KMS-11 (cell line): Measurements from ENCODE around the gene THAP11.

Source experiments
- H2AFZ ChIP-seq: fragments of 200-600 bp; sonication (generic); 2 replicates; pipeline ENCODE4 v1.6.1; 2016; ENCODE audit warnings: antibody characterized with exemption, mixed run types, low read depth
- H3K27ac ChIP-seq: fragments of 200-600 bp; sonication (generic); 2 replicates; pipeline ENCODE4 v1.6.1; 2016; ENCODE audit warnings: mild to moderate bottlenecking, mixed run types
- H3K27me3 ChIP-seq: fragments of 200-600 bp; sonication (generic); 2 replicates; pipeline ENCODE4 v1.6.1; 2017; ENCODE audit warnings: mild to moderate bottlenecking, low read depth, mixed run types, moderate library complexity; ENCODE audit not compliant: insufficient read depth
- H3K36me3 ChIP-seq: fragments of 200-600 bp; sonication (generic); 2 replicates; pipeline ENCODE4 v1.6.1; 2017; ENCODE audit warnings: mild to moderate bottlenecking, mixed run types; ENCODE audit not compliant: insufficient read depth
- H3K4me1 ChIP-seq: fragments of 200-600 bp; sonication (generic); 2 replicates; pipeline ENCODE4 v1.6.1; 2016; ENCODE audit warnings: mild to moderate bottlenecking, low read depth, mixed run types; ENCODE audit not compliant: poor library complexity, severe bottlenecking
- H3K4me2 ChIP-seq: fragments of 200-600 bp; sonication (generic); 2 replicates; pipeline ENCODE4 v1.7.0; 2016; ENCODE audit warnings: mild to moderate bottlenecking, mixed run types
- H3K4me3 ChIP-seq: fragments of 200-600 bp; sonication (generic); IDR thresholded peaks from 2 replicates; pipeline ENCODE4 v1.6.1; 2017; ENCODE audit warnings: low read depth, low read length, mixed read lengths; ENCODE audit not compliant: insufficient read depth
- H3K79me2 ChIP-seq: fragments of 200-600 bp; sonication (generic); 2 replicates; pipeline ENCODE4 v1.6.1; 2016; ENCODE audit warnings: low read depth, mixed run types; ENCODE audit not compliant: insufficient read depth
- H3K9ac ChIP-seq: fragments of 200-600 bp; sonication (generic); 2 replicates; pipeline ENCODE4 v1.6.1; 2016; ENCODE audit warnings: mild to moderate bottlenecking, mixed run types
- H4K20me1 ChIP-seq: fragments of 200-600 bp; sonication (generic); 2 replicates; pipeline ENCODE4 v1.6.1; 2016; ENCODE audit warnings: mild to moderate bottlenecking, mixed run types; ENCODE audit not compliant: insufficient read depth
- CTCF ChIP-seq: fragments of 200-600 bp; sonication (generic); conservative IDR thresholded peaks from 2 replicates; pipeline ENCODE4 v1.6.1; 2017; ENCODE audit warnings: low read depth, mild to moderate bottlenecking, antibody characterized with exemption, low read length, moderate library complexity, mixed read lengths

THAP11 gene

GRCh38 chr16:67892375-67892774, 50.3 kb downstream of the THAP11 start:
- Histone ChIP-seq H3K27ac (no peak overlapping the region), H3K36me3 (no peaks in the 10 kb centered on the region), H3K4me3 (no peak overlapping the region), H3K4me2 (peak overlapping the region; percentile 95), H3K27me3 (no peaks in the 10 kb centered on the region), H2AFZ (peak overlapping the region; percentile 79; the same call in 1 of the 2 replicates), H3K4me1 (peaks cover 14% of the 10 kb centered on the region), H4K20me1 (no peaks in the 10 kb centered on the region), H3K9ac (no peak overlapping the region; the same call in 1 of the 2 replicates), H3K79me2 (peaks cover 33% of the 10 kb centered on the region; the same call in 1 of the 2 replicates)
- no peak for TF ChIP-seq CTCF

- Histone ChIP-seq H4K20me1 (no peaks in the 10 kb centered on the region), H3K4me2 (peak within 1 kb of the TSS; percentile 95), H2AFZ (peak within 1 kb of the TSS; percentile 79), H3K4me3 (no peak within 1 kb of the TSS), H3K27ac (peak within 1 kb of the TSS; percentile 63), H3K36me3 (no peaks in the 10 kb centered on the region), H3K9ac (peak within 1 kb of the TSS; percentile 88), H3K27me3 (no peaks in the 10 kb centered on the region), H3K79me2 (peaks cover 34% of the 10 kb centered on the region; the same call in 1 of the 2 replicates), H3K4me1 (peaks cover 14% of the 10 kb centered on the region)
- TF ChIP-seq CTCF = no peak
These were observed 51.0 kb downstream of the THAP11 start, which contains the start of gene PSKH1 for GRCh38 chr16:67892899-67893742. Gene PSKH1 (plus strand): TSS chr16:67893254. CDS start chr16:67908750, 15,496 bp downstream.
